ENCODE results near the gene ZNF560. TPM values are rescaled to one million over a fixed set of nuclear protein-coding genes. Genes with fewer than 3 reads are reported as not detected.

ZNF560 gene
- total and polyA plus RNA-seq, 2 of the 13 experiments (the other 11 are each of a cell fraction or from before 2014, with no cell fraction given), result not detected

DNA sequence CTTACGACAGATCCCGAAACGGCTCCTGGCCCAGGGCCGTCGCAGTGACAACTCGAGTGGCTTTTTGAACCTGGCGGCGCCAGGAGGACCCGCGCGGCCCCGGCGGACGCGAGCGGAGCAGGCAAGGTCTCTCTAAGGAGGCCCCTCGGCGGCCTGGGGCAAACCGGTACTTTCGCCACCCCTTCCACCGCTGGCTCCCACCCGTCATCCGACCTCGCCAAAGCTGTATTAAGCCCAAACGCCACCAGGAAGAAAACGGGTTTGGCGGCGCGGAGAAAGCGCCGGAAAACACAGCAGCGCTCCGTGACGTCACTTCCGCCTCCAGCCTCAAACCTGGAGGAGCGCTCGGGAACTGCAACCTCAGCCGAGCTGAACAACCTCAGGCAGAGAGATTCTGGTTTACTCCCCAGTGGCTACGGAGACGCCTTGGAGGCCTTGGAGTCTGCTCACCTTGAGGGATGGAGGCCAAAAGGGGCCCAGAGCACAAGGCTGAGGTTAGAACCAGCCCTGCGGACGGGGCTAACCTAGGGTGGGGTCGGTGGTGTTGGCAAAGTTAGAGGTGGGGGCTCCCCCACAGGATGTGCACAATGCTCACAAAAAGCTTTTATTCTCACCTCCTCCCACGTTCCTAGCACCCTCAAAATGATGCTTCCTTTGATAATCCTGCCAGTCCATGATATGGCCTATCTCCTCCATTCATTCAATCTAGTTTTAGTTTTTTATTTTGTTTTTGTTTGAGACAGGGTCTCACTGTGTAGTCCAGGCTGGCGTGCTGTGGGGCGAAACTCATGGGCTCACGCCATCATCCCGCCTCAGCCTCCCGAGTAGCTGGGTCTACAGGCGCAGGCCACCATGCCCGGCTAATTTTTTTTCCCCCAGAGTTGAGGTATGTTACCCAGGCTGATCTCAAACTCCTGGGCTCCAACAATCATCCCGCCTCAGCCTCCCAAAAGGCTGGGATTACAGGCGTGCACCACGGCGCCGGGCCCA lies 62.8 kb downstream of the ZNF560 start, which contains the start of gene ZNF266 (continued):
- TF ChIP-seq, protein P1, sequence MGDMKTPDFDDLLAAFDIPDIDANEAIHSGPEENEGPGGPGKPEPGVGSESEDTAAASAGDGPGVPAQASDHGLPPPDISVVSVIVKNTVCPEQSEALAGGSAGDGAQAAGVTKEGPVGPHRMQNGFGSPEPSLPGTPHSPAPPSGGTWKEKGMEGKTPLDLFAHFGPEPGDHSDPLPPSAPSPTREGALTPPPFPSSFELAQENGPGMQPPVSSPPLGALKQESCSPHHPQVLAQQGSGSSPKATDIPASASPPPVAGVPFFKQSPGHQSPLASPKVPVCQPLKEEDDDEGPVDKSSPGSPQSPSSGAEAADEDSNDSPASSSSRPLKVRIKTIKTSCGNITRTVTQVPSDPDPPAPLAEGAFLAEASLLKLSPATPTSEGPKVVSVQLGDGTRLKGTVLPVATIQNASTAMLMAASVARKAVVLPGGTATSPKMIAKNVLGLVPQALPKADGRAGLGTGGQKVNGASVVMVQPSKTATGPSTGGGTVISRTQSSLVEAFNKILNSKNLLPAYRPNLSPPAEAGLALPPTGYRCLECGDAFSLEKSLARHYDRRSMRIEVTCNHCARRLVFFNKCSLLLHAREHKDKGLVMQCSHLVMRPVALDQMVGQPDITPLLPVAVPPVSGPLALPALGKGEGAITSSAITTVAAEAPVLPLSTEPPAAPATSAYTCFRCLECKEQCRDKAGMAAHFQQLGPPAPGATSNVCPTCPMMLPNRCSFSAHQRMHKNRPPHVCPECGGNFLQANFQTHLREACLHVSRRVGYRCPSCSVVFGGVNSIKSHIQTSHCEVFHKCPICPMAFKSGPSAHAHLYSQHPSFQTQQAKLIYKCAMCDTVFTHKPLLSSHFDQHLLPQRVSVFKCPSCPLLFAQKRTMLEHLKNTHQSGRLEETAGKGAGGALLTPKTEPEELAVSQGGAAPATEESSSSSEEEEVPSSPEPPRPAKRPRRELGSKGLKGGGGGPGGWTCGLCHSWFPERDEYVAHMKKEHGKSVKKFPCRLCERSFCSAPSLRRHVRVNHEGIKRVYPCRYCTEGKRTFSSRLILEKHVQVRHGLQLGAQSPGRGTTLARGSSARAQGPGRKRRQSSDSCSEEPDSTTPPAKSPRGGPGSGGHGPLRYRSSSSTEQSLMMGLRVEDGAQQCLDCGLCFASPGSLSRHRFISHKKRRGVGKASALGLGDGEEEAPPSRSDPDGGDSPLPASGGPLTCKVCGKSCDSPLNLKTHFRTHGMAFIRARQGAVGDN (CRISPR knock-in tag; IDR thresholded peaks at IDR 0.05), result peak; percentile 95
- TF ChIP-seq MED8 (CRISPR knock-in tag; IDR thresholded peaks at IDR 0.05; ENCODE audit: insufficient replicate concordance) (no peak), ZNF451 (CRISPR knock-in tag; IDR thresholded peaks at IDR 0.05) (no peak), MXI1 (IDR thresholded peaks at IDR 0.05; ENCODE audit: borderline replicate concordance, low read depth, low read length) (peak; percentile 50; the same call in 1 of the 3 replicates), ELF3 (CRISPR knock-in tag; IDR thresholded peaks at IDR 0.05) (peak; percentile 77), RFXAP (CRISPR knock-in tag; IDR thresholded peaks at IDR 0.05; ENCODE audit: borderline replicate concordance) (0 out of 2 replicates have a peak, but pooled peaks have one; percentile 40), YEATS4 (CRISPR knock-in tag; IDR thresholded peaks at IDR 0.05; ENCODE audit: borderline replicate concordance) (peak; percentile 83; the same call in 1 of the 2 replicates), ZSCAN31 (CRISPR knock-in tag; IDR thresholded peaks at IDR 0.05; ENCODE audit: low read depth) (peak; percentile 66), ZZZ3 (CRISPR knock-in tag; IDR thresholded peaks at IDR 0.05; ENCODE audit: borderline replicate concordance) (no peak), U2AF2 (IDR thresholded peaks at IDR 0.05; ENCODE audit: low read depth, low read length) (no peak), ZNF792 (CRISPR knock-in tag; IDR thresholded peaks at IDR 0.05) (no peak), SMAD3 (CRISPR knock-in tag; IDR thresholded peaks at IDR 0.05) (0 out of 2 replicates have a peak, but pooled peaks have one; percentile 37), ZNF878 (CRISPR knock-in tag; IDR thresholded peaks at IDR 0.05) (no peak)
- TF ChIP-seq, protein P2, sequence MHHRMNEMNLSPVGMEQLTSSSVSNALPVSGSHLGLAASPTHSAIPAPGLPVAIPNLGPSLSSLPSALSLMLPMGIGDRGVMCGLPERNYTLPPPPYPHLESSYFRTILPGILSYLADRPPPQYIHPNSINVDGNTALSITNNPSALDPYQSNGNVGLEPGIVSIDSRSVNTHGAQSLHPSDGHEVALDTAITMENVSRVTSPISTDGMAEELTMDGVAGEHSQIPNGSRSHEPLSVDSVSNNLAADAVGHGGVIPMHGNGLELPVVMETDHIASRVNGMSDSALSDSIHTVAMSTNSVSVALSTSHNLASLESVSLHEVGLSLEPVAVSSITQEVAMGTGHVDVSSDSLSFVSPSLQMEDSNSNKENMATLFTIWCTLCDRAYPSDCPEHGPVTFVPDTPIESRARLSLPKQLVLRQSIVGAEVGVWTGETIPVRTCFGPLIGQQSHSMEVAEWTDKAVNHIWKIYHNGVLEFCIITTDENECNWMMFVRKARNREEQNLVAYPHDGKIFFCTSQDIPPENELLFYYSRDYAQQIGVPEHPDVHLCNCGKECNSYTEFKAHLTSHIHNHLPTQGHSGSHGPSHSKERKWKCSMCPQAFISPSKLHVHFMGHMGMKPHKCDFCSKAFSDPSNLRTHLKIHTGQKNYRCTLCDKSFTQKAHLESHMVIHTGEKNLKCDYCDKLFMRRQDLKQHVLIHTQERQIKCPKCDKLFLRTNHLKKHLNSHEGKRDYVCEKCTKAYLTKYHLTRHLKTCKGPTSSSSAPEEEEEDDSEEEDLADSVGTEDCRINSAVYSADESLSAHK (CRISPR knock-in tag; IDR thresholded peaks at IDR 0.05; ENCODE audit: borderline replicate concordance), result no peak
- TF ChIP-seq, protein P3, sequence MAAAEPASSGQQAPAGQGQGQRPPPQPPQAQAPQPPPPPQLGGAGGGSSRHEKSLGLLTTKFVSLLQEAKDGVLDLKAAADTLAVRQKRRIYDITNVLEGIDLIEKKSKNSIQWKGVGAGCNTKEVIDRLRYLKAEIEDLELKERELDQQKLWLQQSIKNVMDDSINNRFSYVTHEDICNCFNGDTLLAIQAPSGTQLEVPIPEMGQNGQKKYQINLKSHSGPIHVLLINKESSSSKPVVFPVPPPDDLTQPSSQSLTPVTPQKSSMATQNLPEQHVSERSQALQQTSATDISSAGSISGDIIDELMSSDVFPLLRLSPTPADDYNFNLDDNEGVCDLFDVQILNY (CRISPR knock-in tag; conservative IDR thresholded peaks at IDR 0.05), result peak; percentile 54; the same call in 1 of the 2 replicates
- TF ChIP-seq, protein P4, sequence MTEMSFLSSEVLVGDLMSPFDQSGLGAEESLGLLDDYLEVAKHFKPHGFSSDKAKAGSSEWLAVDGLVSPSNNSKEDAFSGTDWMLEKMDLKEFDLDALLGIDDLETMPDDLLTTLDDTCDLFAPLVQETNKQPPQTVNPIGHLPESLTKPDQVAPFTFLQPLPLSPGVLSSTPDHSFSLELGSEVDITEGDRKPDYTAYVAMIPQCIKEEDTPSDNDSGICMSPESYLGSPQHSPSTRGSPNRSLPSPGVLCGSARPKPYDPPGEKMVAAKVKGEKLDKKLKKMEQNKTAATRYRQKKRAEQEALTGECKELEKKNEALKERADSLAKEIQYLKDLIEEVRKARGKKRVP (CRISPR knock-in tag; IDR thresholded peaks at IDR 0.05), result no peak; a peak in 1 of 4 replicates
- TF ChIP-seq, protein P5, sequence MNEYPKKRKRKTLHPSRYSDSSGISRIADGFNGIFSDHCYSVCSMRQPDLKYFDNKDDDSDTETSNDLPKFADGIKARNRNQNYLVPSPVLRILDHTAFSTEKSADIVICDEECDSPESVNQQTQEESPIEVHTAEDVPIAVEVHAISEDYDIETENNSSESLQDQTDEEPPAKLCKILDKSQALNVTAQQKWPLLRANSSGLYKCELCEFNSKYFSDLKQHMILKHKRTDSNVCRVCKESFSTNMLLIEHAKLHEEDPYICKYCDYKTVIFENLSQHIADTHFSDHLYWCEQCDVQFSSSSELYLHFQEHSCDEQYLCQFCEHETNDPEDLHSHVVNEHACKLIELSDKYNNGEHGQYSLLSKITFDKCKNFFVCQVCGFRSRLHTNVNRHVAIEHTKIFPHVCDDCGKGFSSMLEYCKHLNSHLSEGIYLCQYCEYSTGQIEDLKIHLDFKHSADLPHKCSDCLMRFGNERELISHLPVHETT (CRISPR knock-in tag; conservative IDR thresholded peaks at IDR 0.05), result no peak
